ENCODE measurements around the gene CEMIP.

Gene CEMIP

GRCh38 chr15:80747317-80748053 is 31.7 kb upstream of the CEMIP start (continued):
- TF ChIP-seq ZBTB8A (tag by site-specific recombination; IDR thresholded peaks at IDR 0.05) (peak; percentile 66; the same call in 1 of the 2 replicates), YY1 (tag by site-specific recombination; IDR thresholded peaks at IDR 0.05) (peak; percentile 40; the same call in 1 of the 2 replicates), FEZF1 (tag by site-specific recombination; IDR thresholded peaks at IDR 0.05) (peak; percentile 75), IKZF3 (tag by site-specific recombination; IDR thresholded peaks at IDR 0.05) (0 out of 2 replicates have a peak, but pooled peaks have one; percentile 33), ZXDB (tag by site-specific recombination; IDR thresholded peaks at IDR 0.05) (peak; percentile 37; the same call in 1 of the 2 replicates), SCRT1 (tag by site-specific recombination; IDR thresholded peaks at IDR 0.05; ENCODE audit: borderline replicate concordance) (peak; percentile 80), CTCF (tag by site-specific recombination; IDR thresholded peaks at IDR 0.05) (peak; percentile 85), ZNF223 (tag by site-specific recombination; IDR thresholded peaks at IDR 0.05) (no peak), ZNF530 (tag by site-specific recombination; IDR thresholded peaks at IDR 0.05; ENCODE audit: low read depth) (no peak), ZBTB17 (tag by site-specific recombination; IDR thresholded peaks at IDR 0.05) (0 out of 2 replicates have a peak, but pooled peaks have one; percentile 48), ZEB2 (tag by site-specific recombination; IDR thresholded peaks at IDR 0.05) (0 out of 2 replicates have a peak, but pooled peaks have one; percentile 33)
- TF ChIP-seq, protein P1, sequence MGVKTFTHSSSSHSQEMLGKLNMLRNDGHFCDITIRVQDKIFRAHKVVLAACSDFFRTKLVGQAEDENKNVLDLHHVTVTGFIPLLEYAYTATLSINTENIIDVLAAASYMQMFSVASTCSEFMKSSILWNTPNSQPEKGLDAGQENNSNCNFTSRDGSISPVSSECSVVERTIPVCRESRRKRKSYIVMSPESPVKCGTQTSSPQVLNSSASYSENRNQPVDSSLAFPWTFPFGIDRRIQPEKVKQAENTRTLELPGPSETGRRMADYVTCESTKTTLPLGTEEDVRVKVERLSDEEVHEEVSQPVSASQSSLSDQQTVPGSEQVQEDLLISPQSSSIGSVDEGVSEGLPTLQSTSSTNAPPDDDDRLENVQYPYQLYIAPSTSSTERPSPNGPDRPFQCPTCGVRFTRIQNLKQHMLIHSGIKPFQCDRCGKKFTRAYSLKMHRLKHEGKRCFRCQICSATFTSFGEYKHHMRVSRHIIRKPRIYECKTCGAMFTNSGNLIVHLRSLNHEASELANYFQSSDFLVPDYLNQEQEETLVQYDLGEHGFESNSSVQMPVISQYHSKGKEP (tag by site-specific recombination; IDR thresholded peaks at IDR 0.05), result peak; percentile 79; the same call in 1 of the 2 replicates

GRCh38 chr15:80749589-80749988 is 29.6 kb upstream of the CEMIP start:
- peaks cover 12% of the 10 kb centered on the region for H3K4me1 ChIP-seq (ENCODE audit: control insufficient read depth, insufficient read depth, low read length)
- CTCF ChIA-PET, result interaction anchor here (0.6 to 1.5 kb wide), 3 partner anchors 27 to 217 kb away, joined by 4 to 6 read pairs (median 6); no protein-coding TSS in a partner anchor
- peaks cover 8 to 16% of the 10 kb centered on the region in 2 experiments for H3K36me3 ChIP-seq (ENCODE audit: control insufficient read depth in 2 of 2, insufficient read depth in 1 of 2, low read length in 2 of 2)
- POLR2A ChIA-PET, result no interaction called here
- no peak overlapping the region for H3K4me3 ChIP-seq (ENCODE audit: low read depth, low read length)
- H3K27ac ChIP-seq (ENCODE audit: extremely low read depth, low read depth, low read length), result no peak overlapping the region
- TF ChIP-seq ZSCAN23 (tag by site-specific recombination; IDR thresholded peaks at IDR 0.05) (no peak), SALL2 (tag by site-specific recombination; IDR thresholded peaks at IDR 0.05; ENCODE audit: borderline replicate concordance) (no peak), ZNF501 (tag by site-specific recombination; IDR thresholded peaks at IDR 0.05) (no peak), EGR2 (tag by site-specific recombination; IDR thresholded peaks at IDR 0.05; ENCODE audit: low read depth) (no peak)
- H3K9me3 ChIP-seq (ENCODE audit: control insufficient read depth, insufficient read depth, low read depth, low read length), result no peaks in the 10 kb centered on the region

DNA sequence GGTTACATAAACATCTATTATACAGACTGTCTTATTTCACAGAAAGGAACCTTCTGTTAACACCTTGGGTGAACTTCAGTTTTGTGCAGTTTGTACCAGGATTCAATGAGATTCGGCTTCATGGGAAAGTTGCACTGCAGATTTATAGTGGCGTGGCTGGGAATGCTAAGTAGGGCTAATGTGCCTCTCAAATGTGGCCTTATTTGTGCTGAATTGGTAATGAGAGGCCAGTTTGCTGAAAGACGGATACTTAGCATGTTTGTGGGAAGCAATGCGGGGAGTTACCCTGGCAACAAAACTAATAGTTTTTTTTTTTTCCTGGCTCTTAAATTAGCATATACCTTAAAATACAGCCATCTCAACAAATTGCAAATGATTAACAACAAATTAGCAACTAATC is 28.6 kb upstream of the CEMIP start:
- no peaks in the 10 kb centered on the region for H3K9me3 ChIP-seq (ENCODE audit: control insufficient read depth, insufficient read depth, low read depth, low read length)
- POLR2A ChIA-PET, result no interaction called here
- H3K4me3 ChIP-seq (ENCODE audit: low read depth, low read length), result no peak overlapping the region
- H3K36me3 ChIP-seq (ENCODE audit: control insufficient read depth in 2 of 2, insufficient read depth in 1 of 2, low read length in 2 of 2), result peaks cover 12 to 16% of the 10 kb centered on the region in 2 experiments
- H3K4me1 ChIP-seq (ENCODE audit: control insufficient read depth, insufficient read depth, low read length), result peaks cover 6% of the 10 kb centered on the region
- CTCF ChIA-PET, result interaction anchor here (0.6 to 0.7 kb wide), 2 partner anchors 216 to 276 kb away, joined by 3 to 6 read pairs; no protein-coding TSS in a partner anchor
- no peak overlapping the region for H3K27ac ChIP-seq (ENCODE audit: extremely low read depth, low read depth, low read length)
- TF ChIP-seq MYNN (tag by site-specific recombination; IDR thresholded peaks at IDR 0.05; ENCODE audit: borderline replicate concordance) (no peak), ZNF707 (tag by site-specific recombination; IDR thresholded peaks at IDR 0.05) (no peak), YY2 (tag by site-specific recombination; IDR thresholded peaks at IDR 0.05) (no peak), KLF16 (tag by site-specific recombination; IDR thresholded peaks at IDR 0.05) (no peak), ZNF280C (tag by site-specific recombination; IDR thresholded peaks at IDR 0.05) (no peak), ZSCAN16 (tag by site-specific recombination; IDR thresholded peaks at IDR 0.05) (no peak), ELK4 (IDR thresholded peaks at IDR 0.05; ENCODE audit: borderline replicate concordance, low read depth, low read length) (no peak), ZNF19 (tag by site-specific recombination; IDR thresholded peaks at IDR 0.05; ENCODE audit: low read depth) (no peak), ZSCAN23 (tag by site-specific recombination; IDR thresholded peaks at IDR 0.05) (no peak)
- TF ChIP-seq, protein P2, sequence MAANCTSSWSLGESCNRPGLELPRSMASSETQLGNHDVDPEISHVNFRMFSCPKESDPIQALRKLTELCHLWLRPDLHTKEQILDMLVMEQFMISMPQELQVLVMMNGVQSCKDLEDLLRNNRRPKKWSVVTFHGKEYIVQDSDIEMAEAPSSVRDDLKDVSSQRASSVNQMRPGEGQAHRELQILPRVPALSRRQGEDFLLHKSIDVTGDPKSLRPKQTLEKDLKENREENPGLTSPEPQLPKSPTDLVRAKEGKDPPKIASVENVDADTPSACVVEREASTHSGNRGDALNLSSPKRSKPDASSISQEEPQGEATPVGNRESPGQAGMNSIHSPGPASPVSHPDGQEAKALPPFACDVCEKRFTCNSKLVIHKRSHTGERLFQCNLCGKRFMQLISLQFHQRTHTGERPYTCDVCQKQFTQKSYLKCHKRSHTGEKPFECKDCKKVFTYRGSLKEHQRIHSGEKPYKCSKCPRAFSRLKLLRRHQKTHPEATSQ (tag by site-specific recombination; IDR thresholded peaks at IDR 0.05), result no peak

Data from HEK293 (cell line).